Kidney (tissue), 14 donors: ENCODE data around the gene CADPS2. TPM values are rescaled to one million over a fixed set of nuclear protein-coding genes. Genes with fewer than 3 reads are reported as not detected.

Source experiments
- DNase-seq, 5 donors: peaks; one replicate each; pipeline ENCODE4 v3.0.0-alpha.2; 2013 to 2020
- FAIRE-seq: peaks from 2 replicates; lab custom pipeline; 2012; peaks lifted over from hg19 to GRCh38; lab: Jason Lieb, UNC
- H3K27ac ChIP-seq, 2 donors: one replicate each; pipeline ENCODE4 v1.7.0; 2013; ENCODE audit warnings: low read depth in 2 of 2, low read length in 2 of 2, inconsistent platforms in 1 of 2
- H3K27me3 ChIP-seq: one replicate; pipeline ENCODE4 v1.7.1; 2013; ENCODE audit warnings: low read length, inconsistent platforms; ENCODE audit not compliant: control insufficient read depth, insufficient read depth
- H3K36me3 ChIP-seq, 3 donors: one replicate each; pipeline versions ENCODE4 v1.7.0 to v1.7.1; 2013; ENCODE audit warnings: low read length in 3 of 3, control low read depth in 1 of 3, inconsistent platforms in 1 of 3; ENCODE audit not compliant: insufficient read depth in 3 of 3, control insufficient read depth in 2 of 3
- H3K4me1 ChIP-seq, 3 donors: one replicate each; pipeline versions ENCODE4 v1.7.0 to v1.7.1; 2013; ENCODE audit warnings: low read length in 3 of 3, inconsistent platforms in 1 of 3, low read depth in 1 of 3; ENCODE audit not compliant: control insufficient read depth in 2 of 3, insufficient read depth in 2 of 3
- H3K4me3 ChIP-seq, 3 donors: one replicate each; pipeline versions ENCODE4 v1.7.0 to v1.8.1; 2013; ENCODE audit warnings: low read length in 3 of 3, control low read depth in 1 of 3, inconsistent platforms in 1 of 3
- H3K9ac ChIP-seq, 3 donors: one replicate each; pipeline versions ENCODE4 v1.7.0 to v1.7.1; 2013; ENCODE audit warnings: low read length in 3 of 3, control low read depth in 1 of 3, inconsistent platforms in 1 of 3
- H3K9me3 ChIP-seq, 3 donors: one replicate each; pipeline versions ENCODE4 v1.7.0 to v1.7.1; 2013; ENCODE audit warnings: low read length in 3 of 3, control low read depth in 1 of 3, inconsistent platforms in 1 of 3; ENCODE audit not compliant: control insufficient read depth in 2 of 3, insufficient read depth in 1 of 3
- CTCF ChIP-seq: IDR thresholded peaks from 3 replicates; pipeline ENCODE4 v1.5.1; 2012; ENCODE audit warnings: mild to moderate bottlenecking, moderate library complexity, borderline replicate concordance; ENCODE audit not compliant: insufficient read depth; ENCODE audit errors: extremely low read depth
- intact Hi-C: fragments of 100-400 bp; cut with DNase I; formaldehyde crosslinking; loops from one replicate; pipeline ENCODE4 v1.11.1; 2022
- polyA plus RNA-seq: library from polyadenylated mRNA; stranded (reverse); fragments of 350-450 nt; fragmentation: Illumina TruSeq; extraction: RNeasy Lipid Tissue Mini Kit (QIAGEN cat#74804); gene quantifications from one replicate; pipeline ENCODE4 v1.2.3, GENCODE V29; 2014; ENCODE audit warnings: low read depth, low replicate concordance; ENCODE audit not compliant: insufficient read depth
- total RNA-seq: library from RNA; stranded (reverse); fragmentation: NEBNext Ultra II Directional; extraction: Animal tissue kit (Norgen Biotek cat#: 25700); gene quantifications from one replicate; pipeline ENCODE4 v1.2.1, GENCODE V29; 2021
- donor health status: control.
- donor health status: control.
- donor health status: control.
- donor health status: control.
- donor health status: control.
- donor health status: DM: yes; HTN: yes; CAD: no.
- donor health status: Normal renal cell carcinoma (clear cell type).

CADPS2 gene
- total and polyA plus RNA-seq, 2 donors from 2014 or later: 33.0 to 39.9 TPM

GRCh38 chr7:122273117-122273516, 613.1 kb downstream of the CADPS2 start:
- no peak overlapping the region for H3K4me3 ChIP-seq
- H3K27me3 ChIP-seq: no peaks in the 10 kb centered on the region
- no peak overlapping the region for H3K9ac ChIP-seq
- no peaks in the 10 kb centered on the region for H3K36me3 ChIP-seq
- H3K27ac ChIP-seq: no peak overlapping the region
- intact Hi-C loops: no loop called here
- no peak for TF ChIP-seq CTCF
- H3K4me1 ChIP-seq: no peaks in the 10 kb centered on the region
- DNase-seq: no peak
- FAIRE-seq: no peak
- no peaks in the 10 kb centered on the region for H3K9me3 ChIP-seq

- H3K9ac ChIP-seq: no peak overlapping the region
- no peak for TF ChIP-seq CTCF
- H3K9me3 ChIP-seq: no peaks in the 10 kb centered on the region
- no peaks in the 10 kb centered on the region for H3K36me3 ChIP-seq
- H3K27ac ChIP-seq: no peak overlapping the region
- H3K27me3 ChIP-seq: no peaks in the 10 kb centered on the region
- no peak overlapping the region for H3K4me3 ChIP-seq
- intact Hi-C loops: no loop called here
- FAIRE-seq: no peak
- H3K4me1 ChIP-seq: no peaks in the 10 kb centered on the region
- DNase-seq: no peak
These were observed 617.0 kb downstream of the CADPS2 start for GRCh38 chr7:122269241-122269640.

Other genes starting within 250 kb of the CADPS2 start
- gene RNF133, start 187.3 kb downstream of the CADPS2 start, total RNA-seq: 1.3 TPM
- not detected for gene RNF133, start 187.3 kb downstream of the CADPS2 start, polyA plus RNA-seq
- 2.2 TPM for gene RNF148, start 183.5 kb downstream of the CADPS2 start, total RNA-seq
- 0.41 TPM for gene RNF148, start 183.5 kb downstream of the CADPS2 start, polyA plus RNA-seq
- not detected for gene TAS2R16, start 109.2 kb upstream of the CADPS2 start, total RNA-seq
- gene TAS2R16, start 109.2 kb upstream of the CADPS2 start, polyA plus RNA-seq: not detected